HTR-8/SVneo (cell line): ENCODE data around the gene LRIG1.

Experiments used
- DNase-seq: peaks from one replicate; pipeline ENCODE4 v3.0.0; 2011; ENCODE audit warnings: low spot score, mixed read lengths; ENCODE audit not compliant: insufficient read length
- FAIRE-seq: peaks from 2 replicates; lab custom pipeline; 2011; peaks lifted over from hg19 to GRCh38; lab: Jason Lieb, UNC

The LRIG1 gene

DNA sequence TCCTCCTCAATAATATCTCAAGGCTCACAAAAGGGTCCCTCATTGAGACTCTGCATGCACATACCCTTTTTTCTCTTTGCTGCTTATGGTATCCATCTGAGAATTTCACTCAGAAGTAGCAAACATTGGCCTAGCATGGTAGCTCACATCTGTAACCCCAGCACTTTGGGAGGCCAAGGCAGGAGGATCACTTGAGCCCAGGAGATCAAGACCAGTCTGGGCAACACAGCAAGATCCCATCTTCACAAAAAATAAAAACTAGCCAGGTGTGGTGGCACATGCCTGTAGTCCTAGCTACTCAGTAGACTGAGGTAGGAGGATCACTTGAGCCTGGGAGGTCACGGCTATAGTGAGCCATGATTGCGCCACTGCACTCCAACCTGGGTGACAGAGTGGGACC is 11.7 kb downstream of the LRIG1 start:
- DNase-seq (no peak), FAIRE-seq (no peak)

DNA sequence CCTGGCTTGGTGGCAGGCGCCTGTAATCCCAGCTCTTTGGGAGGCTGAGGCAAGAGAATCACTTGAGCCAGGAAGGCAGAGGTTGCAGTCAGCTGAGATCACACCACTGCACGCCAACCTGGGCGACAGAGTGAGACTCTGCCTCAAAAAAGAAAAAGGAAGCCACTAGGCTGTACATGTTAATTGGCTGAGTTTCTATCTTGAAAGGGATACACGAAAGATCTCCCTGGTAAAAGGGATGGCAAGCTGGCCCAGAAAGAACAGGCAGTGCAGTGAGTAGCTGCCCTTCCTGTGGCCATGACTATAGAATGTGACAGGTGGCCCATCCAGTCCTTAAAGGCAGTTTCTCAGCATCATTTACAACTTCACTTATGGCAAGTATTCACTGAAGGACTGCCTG is 12.3 kb downstream of the LRIG1 start:
- no peak for FAIRE-seq
- DNase-seq: no peak

DNA sequence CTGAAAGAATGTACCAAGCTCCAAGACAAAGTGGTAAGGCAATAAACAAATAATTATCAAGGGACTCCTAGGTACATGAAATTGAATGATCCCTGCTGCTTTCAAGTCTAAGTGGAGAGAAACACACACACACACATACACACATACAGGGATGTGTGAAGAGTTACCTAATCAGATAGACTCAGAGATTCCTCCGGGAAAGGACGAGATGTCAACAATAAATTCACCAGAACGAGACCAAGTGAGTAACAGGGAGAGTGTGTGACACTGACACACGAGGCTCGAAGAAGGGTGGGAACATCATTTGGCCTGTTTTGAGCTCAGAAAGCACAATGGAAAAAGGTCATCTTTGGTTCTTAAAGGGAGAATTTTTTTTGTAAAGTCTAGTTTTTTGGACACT is 13.4 kb downstream of the LRIG1 start:
- FAIRE-seq (no peak), DNase-seq (no peak)

DNA sequence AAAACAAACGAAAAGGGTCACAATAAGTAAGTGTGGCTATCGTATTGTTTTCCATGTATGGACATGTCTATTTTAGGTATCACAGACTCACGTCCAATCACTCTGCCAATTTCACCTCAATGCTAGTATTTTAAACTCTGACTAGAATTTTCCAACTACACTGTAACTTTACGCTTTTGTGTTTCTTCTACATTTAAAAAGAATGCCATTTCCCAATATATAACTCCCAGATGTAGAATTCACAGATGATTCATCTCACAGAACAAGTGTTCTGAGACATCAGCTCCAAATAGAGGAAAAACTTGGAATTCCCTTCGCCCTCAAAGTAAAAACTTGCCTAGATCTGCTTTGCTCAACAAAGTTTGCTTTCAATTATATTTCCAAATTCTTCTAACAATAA is 14.2 kb downstream of the LRIG1 start:
- no peak for FAIRE-seq
- no peak for DNase-seq

GRCh38 chr3:66486202-66486601 is 14.6 kb downstream of the LRIG1 start:
- FAIRE-seq: no peak
- no peak for DNase-seq

DNA sequence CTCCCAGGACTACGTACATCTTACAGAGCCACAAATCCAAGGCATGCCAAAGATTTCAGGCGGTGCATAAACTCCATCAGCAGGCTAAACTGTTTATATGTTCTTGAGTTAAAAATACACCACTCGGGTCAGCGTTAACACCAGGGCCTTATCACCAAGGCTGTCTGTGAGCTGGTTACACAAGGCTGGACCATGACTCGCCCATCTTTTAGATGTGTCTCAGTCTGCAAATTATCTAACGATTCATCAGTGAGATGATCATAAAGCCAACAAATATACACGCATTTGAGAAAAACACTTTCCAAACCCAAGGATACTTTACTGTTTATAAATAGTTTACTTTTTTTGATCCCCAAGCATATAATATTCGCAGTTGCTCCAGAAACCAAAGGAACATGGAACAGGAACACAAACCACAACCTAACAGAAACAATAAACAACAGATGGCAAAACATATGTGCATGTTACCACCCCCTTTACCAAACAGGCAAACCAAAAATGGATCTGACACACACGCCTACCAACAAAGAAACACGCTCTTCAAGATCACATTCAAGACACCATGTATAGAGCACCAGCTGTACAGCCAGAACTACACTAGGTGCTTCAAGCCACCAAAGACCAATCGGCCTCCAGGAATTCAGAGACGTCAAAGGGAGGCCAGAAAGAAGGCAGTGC is 15.4 kb downstream of the LRIG1 start:
- DNase-seq: no peak
- no peak for FAIRE-seq

DNA sequence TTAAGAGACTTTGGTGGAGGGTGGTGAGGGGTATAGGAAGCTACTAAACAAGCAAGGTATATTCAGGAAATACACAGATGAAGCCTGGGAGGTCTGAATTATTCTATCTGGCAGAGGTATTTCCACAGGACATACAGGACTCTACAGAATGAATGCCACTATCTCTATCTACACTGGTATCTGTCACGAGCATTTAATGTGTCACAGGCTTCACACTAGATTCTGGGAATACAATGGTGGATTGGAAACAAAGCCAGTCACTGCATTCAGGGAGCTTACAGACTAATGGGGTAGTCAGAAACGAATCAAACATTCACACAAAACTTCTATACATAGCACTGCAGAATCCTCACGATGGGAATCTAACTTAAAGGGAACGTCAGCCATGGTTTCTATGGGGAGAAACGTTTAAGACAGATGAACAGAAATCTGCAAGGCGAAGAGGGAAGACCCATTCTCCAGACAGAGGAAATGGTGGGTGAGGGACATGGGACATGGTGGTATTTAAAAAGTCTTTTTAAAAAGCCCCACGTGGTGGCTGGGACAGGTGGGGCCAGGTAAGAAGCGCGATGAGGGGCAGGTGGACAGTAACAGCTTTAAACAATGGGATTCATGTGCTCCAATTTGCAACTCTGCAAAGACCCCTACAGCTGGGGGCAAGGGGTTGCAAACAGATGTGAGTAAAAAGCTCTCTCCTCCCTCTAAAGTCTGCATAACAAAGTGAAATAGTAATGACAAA is 16.5 kb downstream of the LRIG1 start:
- DNase-seq (no peak), FAIRE-seq (no peak)

DNA sequence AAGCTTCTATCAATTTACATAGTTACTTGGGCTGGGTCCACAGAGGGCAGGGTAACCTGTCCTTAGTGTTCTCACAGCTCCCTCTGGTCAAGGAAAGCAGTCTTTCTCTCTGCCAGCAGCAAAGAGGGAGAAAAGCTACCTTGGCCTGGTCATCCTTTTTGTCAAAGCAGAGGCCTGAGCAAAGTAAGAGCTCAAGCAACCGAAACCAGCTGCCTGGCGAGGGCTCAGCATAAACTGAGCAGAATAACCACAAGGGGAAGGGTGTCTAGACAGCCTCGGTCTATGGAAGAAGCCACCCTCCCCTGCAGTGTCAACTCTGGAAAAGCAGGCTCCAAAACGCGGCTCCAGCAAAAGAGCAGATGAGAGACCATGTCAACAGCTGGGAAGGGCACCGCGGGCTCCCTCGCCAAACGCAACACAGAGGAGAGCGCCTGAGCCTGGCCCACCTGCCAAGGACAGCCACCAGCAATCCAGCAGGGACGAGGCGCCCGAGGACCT is 17.4 kb downstream of the LRIG1 start:
- no peak for FAIRE-seq
- DNase-seq: no peak

GRCh38 chr3:66483006-66483405 is 17.8 kb downstream of the LRIG1 start:
- DNase-seq (no peak), FAIRE-seq (no peak)

DNA sequence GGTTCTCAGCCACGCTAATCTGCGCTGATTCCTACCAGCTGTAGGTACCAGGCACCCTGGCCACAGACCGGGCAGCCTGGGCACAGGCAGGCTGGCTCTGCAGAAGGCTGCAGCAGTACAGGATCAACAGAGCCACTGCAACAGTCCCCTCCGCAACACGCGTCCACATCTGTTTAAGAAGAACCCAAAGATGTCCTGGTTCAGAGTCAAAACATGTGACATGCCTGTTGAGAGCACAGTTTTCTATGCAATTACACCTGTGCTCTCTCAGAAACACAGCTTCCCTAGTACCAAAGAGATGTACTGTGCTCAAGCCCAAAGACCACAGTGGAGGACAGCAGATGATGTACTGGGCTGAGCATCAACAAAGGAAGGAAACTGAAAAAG is 18.8 kb downstream of the LRIG1 start:
- DNase-seq (no peak), FAIRE-seq (peak; percentile 36)

- DNase-seq (no peak), FAIRE-seq (no peak)
These were observed 19.5 kb downstream of the LRIG1 start for GRCh38 chr3:66481071-66482017.

DNA sequence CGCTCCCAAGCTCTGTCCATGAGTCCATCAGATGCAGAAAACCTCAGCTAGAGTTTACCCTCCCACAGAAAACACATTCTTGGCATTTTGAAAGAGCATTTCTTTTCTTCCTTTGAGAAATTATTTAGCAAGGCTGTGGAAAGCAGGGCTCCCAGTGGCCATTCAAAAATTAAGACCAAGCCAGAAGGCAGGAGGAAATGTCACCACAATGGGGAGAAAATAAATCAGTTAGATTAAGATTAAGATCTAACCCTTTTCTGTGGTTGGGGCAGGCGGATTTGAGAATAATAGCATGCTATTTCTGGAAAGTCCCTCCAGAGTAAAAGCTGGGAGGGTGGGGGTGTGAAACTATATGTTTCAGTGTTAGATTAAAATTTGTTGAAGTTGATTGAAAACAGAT is 20.2 kb downstream of the LRIG1 start:
- DNase-seq (no peak), FAIRE-seq (no peak)

DNA sequence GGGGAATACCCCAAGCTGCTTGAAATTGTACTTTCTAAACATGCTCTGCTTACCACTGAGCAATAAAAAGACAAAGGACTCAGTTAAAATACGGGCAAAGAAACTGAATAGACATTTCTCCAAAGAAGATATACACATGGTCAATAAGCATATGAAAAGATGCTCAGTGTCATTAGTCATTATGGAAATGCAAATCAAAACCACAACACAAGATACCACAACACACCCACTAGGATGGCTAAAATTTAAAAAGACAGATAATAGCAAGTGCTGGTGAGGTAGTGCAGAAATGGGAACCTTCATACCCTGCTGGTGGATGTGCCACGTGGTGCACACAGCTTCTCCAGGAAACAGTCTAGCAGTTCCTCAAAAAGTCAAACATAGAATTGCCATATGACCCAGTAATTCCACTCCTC is 21.3 kb downstream of the LRIG1 start:
- FAIRE-seq (no peak), DNase-seq (no peak)

DNA sequence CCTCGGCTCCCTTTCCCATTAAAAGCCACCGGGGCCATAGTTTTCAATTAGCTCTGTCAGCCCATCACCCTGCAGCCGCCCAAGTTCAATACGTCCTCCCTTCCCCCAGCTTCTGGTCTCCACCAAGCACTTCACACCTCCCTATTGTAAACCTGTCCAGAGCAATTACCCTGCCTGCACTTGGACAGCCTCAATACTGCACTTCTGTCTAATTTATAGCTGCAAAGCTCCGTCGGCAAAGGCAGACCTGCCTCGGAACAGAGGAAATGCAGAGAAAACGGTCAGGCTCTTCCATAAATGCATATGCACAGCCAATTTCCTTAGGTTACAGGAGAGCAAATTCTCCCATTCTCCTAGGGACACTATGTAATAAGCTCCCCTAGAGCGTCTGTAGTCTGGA is 21.9 kb downstream of the LRIG1 start:
- DNase-seq (no peak), FAIRE-seq (no peak)

- DNase-seq: no peak
- no peak for FAIRE-seq
These were observed 23.0 kb downstream of the LRIG1 start for GRCh38 chr3:66477856-66478255.

GRCh38 chr3:66476852-66477381 is 23.9 kb downstream of the LRIG1 start:
- FAIRE-seq (no peak), DNase-seq (no peak)

- DNase-seq: no peak
These were observed 25.3 kb downstream of the LRIG1 start for GRCh38 chr3:66475386-66476020.

DNA sequence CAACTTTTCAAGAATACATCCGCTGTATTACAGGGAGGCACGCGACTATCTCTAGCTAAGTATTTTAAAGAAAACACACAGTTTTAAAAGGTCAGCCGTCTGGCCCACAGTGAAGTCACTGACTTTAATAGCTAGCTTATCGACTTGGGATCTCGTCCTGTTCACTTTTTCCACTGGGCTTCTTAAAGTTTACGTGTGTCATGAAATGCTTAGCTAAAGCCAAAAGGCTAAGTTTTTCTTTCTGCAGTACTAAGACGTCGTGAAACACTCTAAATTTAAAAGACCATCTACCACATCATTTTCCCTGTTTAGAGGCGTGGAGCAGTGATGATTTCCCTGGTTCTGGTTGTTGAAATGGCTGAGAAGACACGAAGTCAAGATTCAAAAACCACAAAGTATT is 27.1 kb downstream of the LRIG1 start:
- DNase-seq: no peak
- no peak for FAIRE-seq

More at GRCh38 chr3:66475386-66476020, 25.3 kb downstream of the LRIG1 start:
- no peak for FAIRE-seq

- no peak for FAIRE-seq
- no peak for DNase-seq
These were observed 27.6 kb downstream of the LRIG1 start for GRCh38 chr3:66473181-66473580.
